Pancreas (tissue), 10 donors: ENCODE measurements around the gene ZNF135. TPM values are rescaled to one million over a fixed set of nuclear protein-coding genes. Genes with fewer than 3 reads are reported as not detected.

Source experiments
- ATAC-seq, 4 donors: fragments of 200-7000 bp; cut with Tn5 transposase; one replicate each; pipeline versions ENCODE4 v1.8.0 to v1.9.1; 2020; ENCODE audit warnings: mild to moderate bottlenecking in 4 of 4, moderate library complexity in 4 of 4
- DNase-seq, 6 donors: peaks; one replicate each; pipeline ENCODE4 v3.0.0-alpha.2; 2020
- FAIRE-seq: peaks from 2 replicates; lab custom pipeline; 2012; peaks lifted over from hg19 to GRCh38; lab: Jason Lieb, UNC
- H3K27ac ChIP-seq, 4 donors: fragments of 200-600 bp; sonication (generic); 1 replicate in 3 of 4; 2 replicates in 1 of 4; pipeline versions ENCODE4 v1.5.0 to v1.8.0; 2020
- H3K27me3 ChIP-seq, 4 donors: fragments of 200-600 bp; one replicate each; pipeline ENCODE4 v1.8.0; 2021
- H3K36me3 ChIP-seq, 3 donors: fragments of 200-600 bp; sonication (generic) in 1 of 3; one replicate each; pipeline versions ENCODE4 v1.5.0 to v1.8.0; 2020 to 2021
- H3K4me1 ChIP-seq, 3 donors: fragments of 200-600 bp; one replicate each; pipeline ENCODE4 v1.8.0; 2021
- H3K4me3 ChIP-seq, 4 donors: fragments of 200-600 bp; sonication (generic) in 2 of 4; one replicate each; pipeline versions ENCODE4 v1.5.0 to v1.8.0; 2020 to 2021
- H3K9me3 ChIP-seq, 4 donors: fragments of 200-600 bp; one replicate each; pipeline ENCODE4 v1.8.0; 2021
- WGBS, 2 donors: extraction: QIAGEN DNeasy Blood & Tissue Kit; methylation state at CpG; one replicate each; pipeline ENCODE4 v1.1.7; 2013; 5-methylcytosine and 5-hydroxymethylcytosine counted together
- intact Hi-C, 3 donors: fragments of 100-400 bp; cut with DNase I; formaldehyde crosslinking; loops; one replicate each; pipeline versions ENCODE4 v1.11.1 to v1.14.2; 2022
- polyA plus RNA-seq, 2 donors: library from polyadenylated mRNA; stranded (reverse); fragments of 200-250 nt; gene quantifications; one replicate each; pipeline ENCODE4 v1.2.3, GENCODE V29; 2013
- total RNA-seq, 6 donors: library from RNA; stranded (reverse); fragmentation: NEBNext Ultra II Directional in 4 of 6; extraction: Animal tissue kit (Norgen Biotek cat#: 25700) in 4 of 6; gene quantifications; one replicate each; pipeline versions ENCODE4 v1.2.1 to v1.2.4, GENCODE V29; 2021 to 2023
- TF ChIP-seq, protein P1 (sequence below), 4 donors: fragments of 200-600 bp; sonication (generic) in 3 of 4; IDR thresholded peaks; one replicate each; pipeline versions ENCODE4 v1.5.0 to v1.8.0; 2021; ENCODE audit warnings: antibody characterized with exemption in 4 of 4
- donor health status: healthy with polysubstance abuse.
- donor health status: DM: no; HTN: no; CAD: no; lungs with moderate emphysema.
- donor health status: DM: no; HTN: no; CAD: no.
- donor health status: control.
- donor health status: control.
- donor health status: Bipolar disorder and iron deficiency.
- donor health status: DM: yes; HTN: yes; CAD: no.
- donor health status: DM: no; HTN: no; CAD: no.
- donor health status: DM: no; HTN: no; CAD: no.
- donor health status: DM: yes; HTN: yes; CAD: no.

ZNF135 gene
- total and polyA plus RNA-seq, 8 donors = 1.1 to 11.6 (median 2.2) TPM

GRCh38 chr19:58093071-58093470, 34.0 kb downstream of the ZNF135 start:
- Histone ChIP-seq H3K27me3 (no peaks in the 10 kb centered on the region), H3K4me3 (no peak overlapping the region), H3K4me1 (no peaks in the 10 kb centered on the region), H3K36me3 (no peaks in the 10 kb centered on the region), H3K9me3 (no peaks in the 10 kb centered on the region), H3K27ac (no peak overlapping the region)
- 97% methylated on average over 7 of the region's 7 CpGs for WGBS, 2 donors
- intact Hi-C loops = no loop called here
- DNase-seq = no peak
- FAIRE-seq = no peak
- ATAC-seq = no peak
- TF ChIP-seq, protein P1, sequence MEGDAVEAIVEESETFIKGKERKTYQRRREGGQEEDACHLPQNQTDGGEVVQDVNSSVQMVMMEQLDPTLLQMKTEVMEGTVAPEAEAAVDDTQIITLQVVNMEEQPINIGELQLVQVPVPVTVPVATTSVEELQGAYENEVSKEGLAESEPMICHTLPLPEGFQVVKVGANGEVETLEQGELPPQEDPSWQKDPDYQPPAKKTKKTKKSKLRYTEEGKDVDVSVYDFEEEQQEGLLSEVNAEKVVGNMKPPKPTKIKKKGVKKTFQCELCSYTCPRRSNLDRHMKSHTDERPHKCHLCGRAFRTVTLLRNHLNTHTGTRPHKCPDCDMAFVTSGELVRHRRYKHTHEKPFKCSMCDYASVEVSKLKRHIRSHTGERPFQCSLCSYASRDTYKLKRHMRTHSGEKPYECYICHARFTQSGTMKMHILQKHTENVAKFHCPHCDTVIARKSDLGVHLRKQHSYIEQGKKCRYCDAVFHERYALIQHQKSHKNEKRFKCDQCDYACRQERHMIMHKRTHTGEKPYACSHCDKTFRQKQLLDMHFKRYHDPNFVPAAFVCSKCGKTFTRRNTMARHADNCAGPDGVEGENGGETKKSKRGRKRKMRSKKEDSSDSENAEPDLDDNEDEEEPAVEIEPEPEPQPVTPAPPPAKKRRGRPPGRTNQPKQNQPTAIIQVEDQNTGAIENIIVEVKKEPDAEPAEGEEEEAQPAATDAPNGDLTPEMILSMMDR (IDR thresholded peaks at IDR 0.05) = no peak

GRCh38 chr19:58095328-58095727, 36.2 kb downstream of the ZNF135 start:
- Histone ChIP-seq H3K36me3 (no peaks in the 10 kb centered on the region), H3K9me3 (no peaks in the 10 kb centered on the region), H3K4me1 (no peaks in the 10 kb centered on the region), H3K27me3 (no peaks in the 10 kb centered on the region), H3K4me3 (no peak overlapping the region), H3K27ac (no peak overlapping the region)
- TF ChIP-seq, protein P1 (IDR thresholded peaks at IDR 0.05) = no peak
- intact Hi-C loops = no loop called here
- 95 to 96% methylated on average over 10 of the region's 10 CpGs for WGBS, 2 donors
- DNase-seq = no peak
- FAIRE-seq = no peak
- ATAC-seq = no peak

DNA sequence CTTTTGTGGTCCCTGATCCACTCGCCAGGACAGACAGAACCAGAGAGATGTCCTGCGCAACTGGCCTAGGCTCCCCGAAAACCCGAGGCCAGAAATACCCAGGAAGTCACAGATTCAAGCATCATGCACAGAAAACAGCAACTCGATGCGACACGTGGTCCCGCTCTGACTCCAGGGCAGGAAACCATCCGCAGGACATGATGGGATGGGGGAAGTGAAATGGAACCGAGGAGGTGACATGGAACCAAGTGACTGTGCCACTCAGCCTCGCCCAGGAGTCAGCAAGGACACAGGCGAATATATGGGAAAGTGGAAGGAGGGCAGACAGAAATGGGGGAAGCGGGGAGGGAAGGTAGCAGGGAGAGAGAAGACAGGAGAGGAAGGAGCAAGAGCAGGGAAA, 37.8 kb downstream of the ZNF135 start:
- no peak for DNase-seq
- FAIRE-seq = no peak
- H3K36me3 ChIP-seq = no peaks in the 10 kb centered on the region
- TF ChIP-seq, protein P1 (IDR thresholded peaks at IDR 0.05) = no peak
- WGBS, 2 donors = 87 to 89% methylated on average over 13 of the region's 13 CpGs
- no peaks in the 10 kb centered on the region for H3K9me3 ChIP-seq
- H3K27ac ChIP-seq = no peak overlapping the region
- no peak for ATAC-seq
- intact Hi-C loops = no loop called here
- no peaks in the 10 kb centered on the region for H3K4me1 ChIP-seq
- no peaks in the 10 kb centered on the region for H3K27me3 ChIP-seq
- peak overlapping the region in 2 of 4 donors; percentile 92 to 94 for H3K4me3 ChIP-seq

GRCh38 chr19:58097349-58097748, 38.3 kb downstream of the ZNF135 start:
- Histone ChIP-seq H3K27me3 (no peaks in the 10 kb centered on the region), H3K4me3 (peak overlapping the region in 2 of 4 donors; percentile 92 to 94), H3K9me3 (no peaks in the 10 kb centered on the region), H3K36me3 (no peaks in the 10 kb centered on the region), H3K27ac (no peak overlapping the region), H3K4me1 (no peaks in the 10 kb centered on the region)
- DNase-seq = peak in 1 of 6 donors; percentile 20
- intact Hi-C loops = no loop called here
- FAIRE-seq = no peak
- TF ChIP-seq, protein P1 (IDR thresholded peaks at IDR 0.05) = no peak
- WGBS, 2 donors = 28 to 31% methylated on average over 5 to 8 of the region's 8 CpGs
- no peak for ATAC-seq

DNA sequence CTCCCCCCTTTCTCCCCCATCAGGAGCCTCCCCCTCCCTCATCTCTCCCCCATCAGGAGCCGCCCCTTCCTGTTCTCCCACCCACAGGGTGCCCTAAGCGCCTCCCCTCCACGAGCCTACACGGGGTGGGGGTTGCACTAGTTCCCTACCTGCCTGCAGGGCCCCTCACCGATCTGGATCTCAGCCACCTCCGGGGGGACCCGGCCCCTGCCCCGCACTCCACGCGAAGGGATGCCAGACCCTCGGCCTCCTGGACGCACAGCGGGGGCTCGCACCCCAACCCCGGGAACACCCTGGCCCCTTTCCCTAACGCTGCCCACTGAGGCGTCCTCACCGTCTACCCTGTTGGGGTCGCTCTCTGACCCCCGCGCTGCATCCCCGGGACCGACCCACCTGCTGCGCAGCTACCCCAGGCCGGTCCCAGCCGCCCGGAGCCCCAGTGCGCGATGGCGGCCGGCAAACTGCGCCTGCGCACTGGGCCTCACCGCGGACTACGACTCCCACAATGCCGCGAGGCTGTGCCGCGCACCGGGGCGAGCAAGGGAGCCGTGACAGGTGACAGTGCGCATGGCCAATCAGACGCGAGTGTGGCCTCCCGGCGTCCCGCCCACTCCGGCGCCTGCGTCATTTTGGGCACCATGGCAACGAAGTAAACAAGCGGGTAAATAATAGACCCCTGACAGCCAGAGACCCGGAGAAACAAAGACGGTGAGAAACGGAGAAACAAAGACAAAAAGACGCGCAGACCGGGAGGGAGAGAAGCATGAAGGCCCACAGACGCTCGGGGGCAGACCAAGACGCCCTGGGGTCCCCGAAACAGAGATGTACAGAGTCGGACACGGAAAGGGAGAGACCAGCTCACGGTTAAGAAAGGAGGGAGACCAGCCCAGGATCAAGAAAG, 38.9 kb downstream of the ZNF135 start, which contains the start of gene ZSCAN18:
Gene ZSCAN18, minus strand, starts transcription at position 451 of the 901 bp plus-strand sequence. CDS start 7,964 bp downstream, outside the sequence.
- FAIRE-seq (peak; percentile 78), ATAC-seq (peak; percentile 100), DNase-seq (peak; percentile 96 to 100 (median 98))
- WGBS, 2 donors = 1% methylated on average over 66 to 67 of the region's 67 CpGs
- Histone ChIP-seq H3K36me3 (no peaks in the 10 kb centered on the region), H3K9me3 (no peaks in the 10 kb centered on the region), H3K4me1 (no peaks in the 10 kb centered on the region), H3K27ac (peak within 1 kb of the TSS; percentile 92 to 97 (median 92)), H3K4me3 (peak within 1 kb of the TSS; percentile 71 to 95 (median 93)), H3K27me3 (no peaks in the 10 kb centered on the region)
- intact Hi-C loops = no loop called here
- TF ChIP-seq, protein P1 (IDR thresholded peaks at IDR 0.05) = no peak
